ENCODE results near the gene SHROOM3. TPM values are rescaled to one million over a fixed set of nuclear protein-coding genes. Genes with fewer than 3 reads are reported as not detected.

Gene SHROOM3
- total RNA-seq, 1 donor from 2014 or later: 42.7 TPM

- peaks cover 4% of the 10 kb centered on the region for H3K9me3 Mint-ChIP-seq (ENCODE audit: low read depth)
- no peak for TF ChIP-seq CTCF (IDR thresholded peaks at IDR 0.05)
- peak overlapping the region; percentile 98 for H3K27ac Mint-ChIP-seq (ENCODE audit: unreplicated experiment)
- H3K36me3 Mint-ChIP-seq (ENCODE audit: low read depth): peaks cover 25% of the 10 kb centered on the region
- H3K4me1 Mint-ChIP-seq (ENCODE audit: low read depth): peaks cover 49% of the 10 kb centered on the region
- DNase-seq (ENCODE audit: low spot score): no peak
- no peaks in the 10 kb centered on the region for H3K27me3 Mint-ChIP-seq (ENCODE audit: low read depth)
- H3K4me3 Mint-ChIP-seq (ENCODE audit: unreplicated experiment): peak overlapping the region; percentile 53
Measured at GRCh38 chr4:76781698-76782595, 346.9 kb downstream of the SHROOM3 start.

- no peaks in the 10 kb centered on the region for H3K27me3 Mint-ChIP-seq (ENCODE audit: low read depth)
- peak overlapping the region; percentile 53 for H3K4me3 Mint-ChIP-seq (ENCODE audit: unreplicated experiment)
- no peak for TF ChIP-seq CTCF (IDR thresholded peaks at IDR 0.05)
- H3K4me1 Mint-ChIP-seq (ENCODE audit: low read depth): peaks cover 49% of the 10 kb centered on the region
- no peak for DNase-seq (ENCODE audit: low spot score)
- peak overlapping the region; percentile 98 for H3K27ac Mint-ChIP-seq (ENCODE audit: unreplicated experiment)
- peaks cover 22% of the 10 kb centered on the region for H3K36me3 Mint-ChIP-seq (ENCODE audit: low read depth)
- peaks cover 3% of the 10 kb centered on the region for H3K9me3 Mint-ChIP-seq (ENCODE audit: low read depth)
Measured at GRCh38 chr4:76782837-76783236, 347.8 kb downstream of the SHROOM3 start.

GRCh38 chr4:76783836-76784235 lies 348.8 kb downstream of the SHROOM3 start:
- H3K4me1 Mint-ChIP-seq (ENCODE audit: low read depth): peaks cover 49% of the 10 kb centered on the region
- peak overlapping the region; percentile 82 for H3K27ac Mint-ChIP-seq (ENCODE audit: unreplicated experiment)
- no peak for DNase-seq (ENCODE audit: low spot score)
- H3K9me3 Mint-ChIP-seq (ENCODE audit: low read depth): peaks cover 4% of the 10 kb centered on the region
- peaks cover 23% of the 10 kb centered on the region for H3K36me3 Mint-ChIP-seq (ENCODE audit: low read depth)
- peak overlapping the region; percentile 43 for H3K4me3 Mint-ChIP-seq (ENCODE audit: unreplicated experiment)
- H3K27me3 Mint-ChIP-seq (ENCODE audit: low read depth): no peaks in the 10 kb centered on the region
- no peak for TF ChIP-seq CTCF (IDR thresholded peaks at IDR 0.05)

- Mint-ChIP-seq H3K4me3 (ENCODE audit: unreplicated experiment) (no peak overlapping the region), H3K36me3 (ENCODE audit: low read depth) (peaks cover 23% of the 10 kb centered on the region), H3K27ac (ENCODE audit: unreplicated experiment) (peak overlapping the region; percentile 82), H3K27me3 (ENCODE audit: low read depth) (no peaks in the 10 kb centered on the region), H3K9me3 (ENCODE audit: low read depth) (peaks cover 8% of the 10 kb centered on the region), H3K4me1 (ENCODE audit: low read depth) (peaks cover 45% of the 10 kb centered on the region)
- TF ChIP-seq CTCF (IDR thresholded peaks at IDR 0.05): peak; percentile 46
- DNase-seq (ENCODE audit: low spot score): no peak
Measured at GRCh38 chr4:76784237-76784636, 349.2 kb downstream of the SHROOM3 start.

- no peak for TF ChIP-seq CTCF (IDR thresholded peaks at IDR 0.05)
- Mint-ChIP-seq H3K9me3 (ENCODE audit: low read depth) (peaks cover 14% of the 10 kb centered on the region), H3K27me3 (ENCODE audit: low read depth) (no peaks in the 10 kb centered on the region), H3K4me3 (ENCODE audit: unreplicated experiment) (no peak overlapping the region), H3K27ac (ENCODE audit: unreplicated experiment) (no peak overlapping the region), H3K4me1 (ENCODE audit: low read depth) (peaks cover 14% of the 10 kb centered on the region), H3K36me3 (ENCODE audit: low read depth) (peaks cover 20% of the 10 kb centered on the region)
- DNase-seq (ENCODE audit: low spot score): no peak
Measured at GRCh38 chr4:76787898-76788297, 352.9 kb downstream of the SHROOM3 start.

Data from chondrocyte (in vitro differentiated cells).